Brain microvascular endothelial cell (primary cell): ENCODE measurements around the gene TNPO1.

ENCODE experiments used
- DNase-seq: peaks from one replicate; pipeline ENCODE4 v3.0.0-alpha.2; 2020
- H3K27ac ChIP-seq: fragments of 250-450 bp; sonication (Bioruptor Pico); 2 replicates; pipeline ENCODE4 v1.5.1; 2020; ENCODE audit warnings: mild to moderate bottlenecking, moderate library complexity
- H3K27me3 ChIP-seq: fragments of 250-450 bp; sonication (Bioruptor Pico); replicated peaks from 2 replicates; pipeline ENCODE4 v1.5.1; 2020; ENCODE audit warnings: mild to moderate bottlenecking
- H3K36me3 ChIP-seq: fragments of 250-450 bp; sonication (Bioruptor Pico); replicated peaks from 2 replicates; pipeline ENCODE4 v1.5.1; 2020; ENCODE audit warnings: mild to moderate bottlenecking
- H3K4me3 ChIP-seq: 2 replicates; pipeline ENCODE4 v1.5.1; 2011; ENCODE audit warnings: low read depth, mild to moderate bottlenecking, control low read depth, low read length, moderate library complexity
- CTCF ChIP-seq: IDR thresholded peaks from 2 replicates; pipeline ENCODE4 v1.5.1; 2011; ENCODE audit warnings: low read depth, mild to moderate bottlenecking, moderate library complexity, low read length, control low read depth, inconsistent platforms; ENCODE audit errors: missing control alignments
- in situ Hi-C: cut with HindIII; loops from 2 replicates; pipeline ENCODE4 v1.10.0; 2017; ENCODE audit warnings: low sequenced_read_pairs, low pct_ligation_motif_present

Gene TNPO1

GRCh38 chr5:72954389-72954788 is 137.9 kb downstream of the TNPO1 start:
- no peak for TF ChIP-seq CTCF
- in situ Hi-C loops, result no loop called here
- no peak overlapping the region for H3K27ac ChIP-seq
- H3K36me3 ChIP-seq, result no peaks in the 10 kb centered on the region
- no peaks in the 10 kb centered on the region for H3K27me3 ChIP-seq
- no peak overlapping the region for H3K4me3 ChIP-seq
- no peak for DNase-seq

GRCh38 chr5:72955143-72955767 is 138.8 kb downstream of the TNPO1 start:
- in situ Hi-C loops, result no loop called here
- peak overlapping the region; percentile 93 for H3K27ac ChIP-seq
- H3K36me3 ChIP-seq, result no peaks in the 10 kb centered on the region
- H3K27me3 ChIP-seq, result no peaks in the 10 kb centered on the region
- peak overlapping the region; percentile 71 for H3K4me3 ChIP-seq
- no peak for DNase-seq
- TF ChIP-seq CTCF, result no peak

GRCh38 chr5:72955768-72956323 is 139.4 kb downstream of the TNPO1 start, which contains the start of gene FCHO2:
TSS of gene FCHO2 (plus strand) at chr5:72956041. CDS start at chr5:72956097, 56 bp downstream.
- Histone ChIP-seq H3K4me3 (peak within 1 kb of the TSS; percentile 71), H3K27me3 (no peaks in the 10 kb centered on the region), H3K27ac (peak within 1 kb of the TSS; percentile 93), H3K36me3 (no peaks in the 10 kb centered on the region)
- peak; percentile 79 for TF ChIP-seq CTCF
- in situ Hi-C loops, result no loop called here
- DNase-seq, result peak; percentile 95

- Histone ChIP-seq H3K27ac (peak overlapping the region; percentile 93), H3K27me3 (no peaks in the 10 kb centered on the region), H3K36me3 (no peaks in the 10 kb centered on the region), H3K4me3 (peak overlapping the region; percentile 71)
- no peak for TF ChIP-seq CTCF
- in situ Hi-C loops, result no loop called here
- peak; percentile 39 for DNase-seq
Observed at GRCh38 chr5:72956324-72957140, 140.1 kb downstream of the TNPO1 start.

- Histone ChIP-seq H3K27me3 (no peaks in the 10 kb centered on the region), H3K27ac (no peak overlapping the region), H3K4me3 (peak overlapping the region; percentile 71), H3K36me3 (no peaks in the 10 kb centered on the region)
- in situ Hi-C loops, result no loop called here
- no peak for DNase-seq
- TF ChIP-seq CTCF, result no peak
Observed at GRCh38 chr5:72957337-72957736, 140.9 kb downstream of the TNPO1 start.
